PC-9 (cell line): ENCODE measurements around the gene CLECL1.

ENCODE experiments used
- EZH2 ChIP-seq: fragments of 200-600 bp; sonication (generic); IDR thresholded peaks from 2 replicates; pipeline ENCODE4 v1.8.0; 2017; ENCODE audit warnings: antibody characterized with exemption, low read depth
- TF ChIP-seq, protein P1 (sequence below): fragments of 200-600 bp; sonication (generic); conservative IDR thresholded peaks from 2 replicates; pipeline ENCODE4 v1.6.1; 2017; ENCODE audit warnings: mixed run types, antibody characterized with exemption, mild to moderate bottlenecking, moderate library complexity

- TF ChIP-seq EZH2, result no peak
- TF ChIP-seq, protein P1, sequence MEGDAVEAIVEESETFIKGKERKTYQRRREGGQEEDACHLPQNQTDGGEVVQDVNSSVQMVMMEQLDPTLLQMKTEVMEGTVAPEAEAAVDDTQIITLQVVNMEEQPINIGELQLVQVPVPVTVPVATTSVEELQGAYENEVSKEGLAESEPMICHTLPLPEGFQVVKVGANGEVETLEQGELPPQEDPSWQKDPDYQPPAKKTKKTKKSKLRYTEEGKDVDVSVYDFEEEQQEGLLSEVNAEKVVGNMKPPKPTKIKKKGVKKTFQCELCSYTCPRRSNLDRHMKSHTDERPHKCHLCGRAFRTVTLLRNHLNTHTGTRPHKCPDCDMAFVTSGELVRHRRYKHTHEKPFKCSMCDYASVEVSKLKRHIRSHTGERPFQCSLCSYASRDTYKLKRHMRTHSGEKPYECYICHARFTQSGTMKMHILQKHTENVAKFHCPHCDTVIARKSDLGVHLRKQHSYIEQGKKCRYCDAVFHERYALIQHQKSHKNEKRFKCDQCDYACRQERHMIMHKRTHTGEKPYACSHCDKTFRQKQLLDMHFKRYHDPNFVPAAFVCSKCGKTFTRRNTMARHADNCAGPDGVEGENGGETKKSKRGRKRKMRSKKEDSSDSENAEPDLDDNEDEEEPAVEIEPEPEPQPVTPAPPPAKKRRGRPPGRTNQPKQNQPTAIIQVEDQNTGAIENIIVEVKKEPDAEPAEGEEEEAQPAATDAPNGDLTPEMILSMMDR, result no peak
Measured at GRCh38 chr12:9779209-9779608, 46.3 kb upstream of the CLECL1 start.
